GM23248 (cell line): ENCODE data around the gene HOXA2.

ENCODE experiments used
- EZH2 ChIP-seq: fragments of 200-600 bp; sonication (generic); IDR thresholded peaks from 2 replicates; pipeline ENCODE4 v1.6.1; 2018; ENCODE audit warnings: antibody characterized with exemption, mild to moderate bottlenecking; ENCODE audit not compliant: insufficient read depth, poor library complexity, severe bottlenecking
- EZH2phosphoT487 ChIP-seq: fragments of 200-600 bp; sonication (generic); IDR thresholded peaks from 2 replicates; pipeline ENCODE4 v1.6.1; 2018; ENCODE audit warnings: antibody characterized with exemption, moderate library complexity, mild to moderate bottlenecking, low read depth; ENCODE audit not compliant: insufficient read depth

- TF ChIP-seq EZH2 (no peak), EZH2phosphoT487 (no peak)
Observed at GRCh38 chr7:27065709-27066108, 36.8 kb downstream of the HOXA2 start.
